HUES64 (cell line): ENCODE measurements around the gene UPK1A.
"Not testable (repeated sequence)": the region's sequence is repeated elsewhere in the genome, so short reads cannot be mapped to it uniquely, and the experiment has no call there.

ENCODE experiments used
- H3K27ac ChIP-seq: 2 replicates; pipeline ENCODE4 v1.7.0; 2013; ENCODE audit warnings: low read depth, low read length, inconsistent platforms
- H3K27me3 ChIP-seq: 2 replicates; pipeline ENCODE4 v1.6.1; 2013; ENCODE audit warnings: mild to moderate bottlenecking, low read length; ENCODE audit not compliant: insufficient read depth
- H3K36me3 ChIP-seq: 2 replicates; pipeline ENCODE4 v1.6.1; 2013; ENCODE audit warnings: mild to moderate bottlenecking, low read length; ENCODE audit not compliant: insufficient read depth
- H3K4me1 ChIP-seq: 2 replicates; pipeline ENCODE4 v1.6.1; 2013; ENCODE audit warnings: mild to moderate bottlenecking, low read length, moderate library complexity; ENCODE audit not compliant: insufficient read depth
- H3K4me3 ChIP-seq: 2 replicates; pipeline ENCODE4 v1.5.1; 2013; ENCODE audit warnings: mild to moderate bottlenecking, low read length, moderate library complexity
- H3K9ac ChIP-seq: 2 replicates; pipeline ENCODE4 v1.6.1; 2013; ENCODE audit warnings: mild to moderate bottlenecking, low read depth, low read length
- H3K9me3 ChIP-seq: 2 replicates; pipeline ENCODE4 v1.6.1; 2013; ENCODE audit warnings: low read depth, low read length; ENCODE audit not compliant: insufficient read depth
- WGBS: fragments of 150-250, 120-280 bp; methylation state at CpG from one replicate; pipeline ENCODE4 v1.1.7; 2013; ENCODE audit warnings: missing lambda C conversion rate; 5-methylcytosine and 5-hydroxymethylcytosine counted together

UPK1A gene

DNA sequence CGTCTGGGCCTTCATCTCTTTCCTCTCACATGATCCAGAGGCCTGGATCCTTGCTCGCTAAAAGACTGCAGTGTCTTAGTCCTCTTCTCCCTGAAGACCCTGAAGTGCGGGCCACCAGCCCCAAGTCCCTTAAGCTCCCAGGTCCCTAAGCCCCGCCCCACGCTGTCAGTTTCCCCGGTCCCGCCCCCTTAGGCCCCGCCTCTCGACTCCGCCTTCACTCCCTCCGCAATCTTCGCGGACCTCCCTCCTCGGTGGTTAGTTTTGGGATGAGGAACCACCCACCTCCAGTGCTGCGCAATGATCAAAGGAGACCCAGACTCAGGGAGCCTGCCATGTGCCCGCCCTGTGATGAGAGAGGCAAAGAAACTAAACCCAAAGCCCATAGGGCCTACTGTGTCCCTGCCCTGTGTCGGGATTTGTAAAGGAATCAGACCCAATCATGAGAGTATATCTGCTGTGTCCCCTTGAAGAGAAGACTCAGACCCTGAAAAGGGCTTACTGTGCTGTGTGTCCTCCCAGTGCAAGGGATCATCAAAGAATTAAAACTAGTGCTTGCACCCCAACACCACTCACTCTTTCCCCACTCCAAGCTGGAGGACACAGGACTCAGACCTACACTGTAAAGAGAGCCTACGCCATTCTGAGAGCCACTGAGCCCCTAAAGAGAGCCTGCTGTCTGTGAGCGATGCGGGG is 21.2 kb upstream of the UPK1A start:
- peak overlapping the region; percentile 67 for H3K4me3 ChIP-seq
- peaks cover 23% of the 10 kb centered on the region for H3K4me1 ChIP-seq
- H3K27ac ChIP-seq: no peak overlapping the region
- peaks cover 2% of the 10 kb centered on the region; the same call in 1 of the 2 replicates for H3K36me3 ChIP-seq
- H3K9ac ChIP-seq: no peak overlapping the region
- H3K9me3 ChIP-seq: no peaks in the 10 kb centered on the region
- WGBS: 13% methylated on average over 19 of the region's 20 CpGs
- peaks cover 14% of the 10 kb centered on the region for H3K27me3 ChIP-seq

GRCh38 chr19:35645680-35646511 is 20.4 kb upstream of the UPK1A start:
- Histone ChIP-seq H3K27ac (no peak overlapping the region), H3K27me3 (peaks cover 14% of the 10 kb centered on the region), H3K4me1 (peaks cover 23% of the 10 kb centered on the region), H3K4me3 (no peak overlapping the region), H3K9ac (no peak overlapping the region), H3K9me3 (no peaks in the 10 kb centered on the region), H3K36me3 (peaks cover 5% of the 10 kb centered on the region)
- WGBS: 86% methylated on average over 7 of the region's 7 CpGs

DNA sequence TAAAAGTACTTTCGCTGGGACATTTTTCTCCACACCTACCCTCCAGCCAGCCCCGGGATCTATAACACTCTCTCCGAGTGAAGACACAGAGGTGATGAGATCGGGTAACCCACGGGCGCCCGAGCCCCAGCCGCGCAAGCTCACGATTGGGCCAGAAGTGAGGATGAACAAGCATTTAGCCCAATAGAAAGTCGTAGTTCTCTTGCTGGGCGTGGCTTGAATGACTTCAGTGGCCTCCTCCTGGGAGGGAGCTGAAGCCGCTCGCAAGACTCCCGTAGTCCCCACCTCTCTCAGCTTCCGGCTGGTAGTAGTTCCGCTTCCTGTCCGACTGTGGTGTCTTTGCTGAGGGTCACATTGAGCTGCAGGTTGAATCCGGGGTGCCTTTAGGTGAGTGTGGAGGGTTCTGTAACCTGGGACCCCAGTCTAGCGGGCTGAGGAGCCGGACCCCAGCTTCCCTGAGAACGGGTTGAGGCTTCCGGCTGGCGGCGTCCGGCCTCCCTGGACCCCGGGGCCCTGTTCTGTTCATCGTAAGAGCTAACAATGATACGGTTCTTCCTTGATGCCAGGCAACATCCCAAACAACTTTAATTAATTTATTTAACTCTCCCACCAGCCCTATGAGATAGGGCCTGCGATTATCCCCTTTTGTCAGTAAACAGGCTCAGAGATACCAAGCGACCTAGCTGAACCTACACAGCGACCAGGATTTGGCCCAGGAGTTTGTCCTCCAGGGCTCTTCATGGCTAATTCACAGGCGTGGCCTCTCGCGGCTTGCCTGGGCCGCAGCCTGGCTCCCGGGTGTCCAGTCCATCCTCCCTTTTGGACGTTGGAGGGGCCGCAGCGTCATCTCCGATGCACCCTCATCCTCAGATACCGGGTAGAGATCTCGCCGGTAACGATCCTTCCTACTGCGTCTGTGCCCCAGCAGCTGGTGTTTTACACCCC is 18.0 kb upstream of the UPK1A start, which contains the start of gene COX6B1:
Gene COX6B1 (plus strand): TSS at position 307 of the 945 bp plus-strand sequence. CDS start 2,921 bp downstream, outside the sequence.
- WGBS: under 1% methylated on average over 46 of the region's 46 CpGs
- no peaks in the 10 kb centered on the region for H3K9me3 ChIP-seq
- H3K9ac ChIP-seq: peak within 1 kb of the TSS; percentile 78
- peaks cover 20% of the 10 kb centered on the region for H3K36me3 ChIP-seq
- H3K4me3 ChIP-seq: peak within 1 kb of the TSS; percentile 92
- H3K27me3 ChIP-seq: peaks cover 8% of the 10 kb centered on the region
- H3K27ac ChIP-seq: no peak within 1 kb of the TSS
- peaks cover 10% of the 10 kb centered on the region; the same call in 1 of the 2 replicates for H3K4me1 ChIP-seq

DNA sequence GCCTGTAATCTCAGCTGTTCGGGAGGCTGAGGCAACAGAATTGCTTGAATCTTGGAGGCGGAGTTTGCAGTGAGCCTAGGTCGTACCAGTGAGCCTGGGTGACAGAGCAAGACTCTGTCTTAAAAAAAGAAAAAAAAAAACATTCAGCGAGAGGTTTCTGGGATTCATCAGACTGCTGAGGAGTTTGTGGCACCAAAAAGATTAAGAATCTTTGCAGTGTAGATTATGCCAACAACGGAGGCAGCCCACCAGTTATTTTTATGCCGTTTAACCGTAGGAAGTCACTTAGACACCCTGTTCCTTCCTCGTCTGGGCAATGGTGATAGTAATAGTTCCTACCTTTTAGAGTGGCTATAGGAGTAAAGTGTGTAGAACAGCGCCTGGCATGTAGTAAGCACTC is 15.7 kb upstream of the UPK1A start:
- peaks cover 3% of the 10 kb centered on the region; the same call in 1 of the 2 replicates for H3K27me3 ChIP-seq
- no peak overlapping the region for H3K9ac ChIP-seq
- no peak overlapping the region for H3K27ac ChIP-seq
- H3K36me3 ChIP-seq: peaks cover 39% of the 10 kb centered on the region
- no peak overlapping the region for H3K4me3 ChIP-seq
- no peaks in the 10 kb centered on the region for H3K9me3 ChIP-seq
- H3K4me1 ChIP-seq: peaks cover 5% of the 10 kb centered on the region; the same call in 1 of the 2 replicates
- 93% methylated on average over 9 of the region's 9 CpGs for WGBS

DNA sequence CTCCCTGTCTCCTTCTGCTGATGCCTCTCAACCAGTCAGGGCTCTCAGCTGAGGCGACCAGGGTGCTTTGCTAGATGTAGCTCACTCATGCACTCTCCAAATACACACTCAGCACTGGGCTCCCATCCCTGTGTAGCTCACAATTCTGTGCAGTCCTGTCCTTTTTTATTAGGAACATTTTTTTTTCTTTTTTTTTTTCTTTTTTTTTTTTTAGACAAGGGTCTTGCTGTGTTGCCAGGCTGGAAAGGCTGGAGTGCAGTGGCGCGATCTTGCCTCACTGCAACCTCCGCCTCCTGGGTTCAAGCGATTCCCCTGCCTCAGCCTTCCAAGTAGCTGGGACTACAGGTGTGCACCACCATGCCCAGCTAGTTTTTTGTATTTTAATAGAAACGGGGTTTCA is 11.5 kb upstream of the UPK1A start:
- WGBS: 96% methylated on average over 6 of the region's 6 CpGs
- H3K9me3 ChIP-seq, H3K4me3 ChIP-seq, H3K27me3 ChIP-seq, H3K9ac ChIP-seq, H3K27ac ChIP-seq, H3K4me1 ChIP-seq: not testable (repeated sequence)
- peaks cover 71% of the 10 kb centered on the region for H3K36me3 ChIP-seq

- H3K4me3 ChIP-seq: no peak overlapping the region
- H3K4me1 ChIP-seq: no peaks in the 10 kb centered on the region
- no peak overlapping the region for H3K27ac ChIP-seq
- no peaks in the 10 kb centered on the region for H3K9me3 ChIP-seq
- H3K9ac ChIP-seq: no peak overlapping the region
- H3K36me3 ChIP-seq: peaks cover 71% of the 10 kb centered on the region
- 96% methylated on average over 4 of the region's 4 CpGs for WGBS
- H3K27me3 ChIP-seq: no peaks in the 10 kb centered on the region
Observed at GRCh38 chr19:35655600-35655999, 10.7 kb upstream of the UPK1A start.

GRCh38 chr19:35656700-35657099 is 9.6 kb upstream of the UPK1A start:
- peaks cover 62% of the 10 kb centered on the region for H3K36me3 ChIP-seq
- 98% methylated on average over 6 of the region's 6 CpGs for WGBS
- no peak overlapping the region for H3K4me3 ChIP-seq
- H3K4me1 ChIP-seq: no peaks in the 10 kb centered on the region
- no peaks in the 10 kb centered on the region for H3K27me3 ChIP-seq
- no peak overlapping the region for H3K27ac ChIP-seq
- no peaks in the 10 kb centered on the region for H3K9me3 ChIP-seq
- H3K9ac ChIP-seq: no peak overlapping the region

DNA sequence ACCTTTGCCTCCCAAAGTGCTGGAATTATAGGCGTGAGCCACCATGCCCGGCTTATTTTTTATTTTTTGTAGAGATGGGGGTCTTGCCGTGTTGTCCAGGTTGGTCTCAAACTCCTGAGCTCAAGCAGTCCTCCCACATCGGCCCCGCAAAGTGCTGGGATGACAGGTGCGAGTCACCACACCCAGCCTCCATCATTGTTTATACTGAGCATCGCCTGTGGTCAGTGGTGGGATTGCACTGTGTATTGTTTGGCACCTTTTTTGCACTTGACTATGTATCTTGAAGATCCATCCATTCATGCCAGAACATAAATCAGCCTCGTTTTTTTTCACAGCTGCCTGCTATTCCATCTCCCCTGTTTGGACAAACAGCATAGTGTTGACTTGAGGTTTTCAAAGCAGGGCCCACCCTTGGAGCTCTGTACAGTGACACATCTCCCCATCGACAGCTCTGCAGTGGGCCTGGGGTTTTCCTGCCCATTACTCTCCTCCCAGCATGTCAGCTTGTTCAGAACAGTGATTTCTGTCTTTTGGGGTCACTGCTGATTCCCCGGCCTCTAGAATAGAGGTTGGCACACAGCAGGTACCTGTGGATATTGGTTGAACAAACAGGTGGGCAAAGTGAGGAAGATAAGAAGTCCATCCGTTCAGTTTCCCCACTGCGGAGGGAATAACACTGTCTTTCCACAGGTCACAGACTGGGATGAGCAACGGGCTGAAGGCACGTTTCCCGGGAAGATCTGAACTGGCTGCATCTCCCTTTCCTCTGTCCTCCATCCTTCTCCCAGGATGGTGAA is 8.2 kb upstream of the UPK1A start:
- 94% methylated on average over 15 of the region's 15 CpGs for WGBS
- Histone ChIP-seq H3K9ac (no peak overlapping the region), H3K9me3 (no peaks in the 10 kb centered on the region), H3K27me3 (no peaks in the 10 kb centered on the region), H3K4me1 (no peaks in the 10 kb centered on the region), H3K36me3 (peaks cover 53% of the 10 kb centered on the region), H3K27ac (no peak overlapping the region), H3K4me3 (no peak overlapping the region)

GRCh38 chr19:35661995-35662340 is 4.3 kb upstream of the UPK1A start:
- no peaks in the 10 kb centered on the region for H3K9me3 ChIP-seq
- H3K27ac ChIP-seq: no peak overlapping the region
- no peaks in the 10 kb centered on the region for H3K4me1 ChIP-seq
- 95% methylated on average over 5 of the region's 6 CpGs for WGBS
- no peak overlapping the region for H3K4me3 ChIP-seq
- no peaks in the 10 kb centered on the region for H3K27me3 ChIP-seq
- H3K36me3 ChIP-seq: peaks cover 20% of the 10 kb centered on the region
- H3K9ac ChIP-seq: no peak overlapping the region

DNA sequence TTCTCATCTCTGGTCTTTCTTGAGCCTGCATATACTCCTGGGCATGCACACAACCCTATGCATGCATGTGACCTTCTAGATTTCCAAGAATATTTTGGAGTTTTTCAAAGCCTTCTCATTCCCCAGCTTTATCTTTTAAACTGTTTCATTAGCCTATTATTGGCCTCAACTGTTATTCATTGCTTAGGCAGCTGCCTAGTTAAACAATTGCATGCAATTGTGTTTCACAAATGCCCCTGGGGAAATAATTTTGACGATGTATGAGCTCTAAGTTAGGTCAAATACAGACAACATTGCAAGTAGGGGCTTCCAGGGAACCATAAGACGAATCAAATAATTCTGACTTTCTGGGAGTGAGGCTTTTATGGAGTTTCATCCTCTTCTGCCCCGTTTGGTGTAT is 2.3 kb upstream of the UPK1A start:
- Histone ChIP-seq H3K36me3 (peaks cover 2% of the 10 kb centered on the region; the same call in 1 of the 2 replicates), H3K4me1 (no peaks in the 10 kb centered on the region), H3K4me3 (no peak overlapping the region), H3K27me3 (no peaks in the 10 kb centered on the region), H3K27ac (no peak overlapping the region), H3K9ac (no peak overlapping the region), H3K9me3 (no peaks in the 10 kb centered on the region)
- WGBS: 75% methylated on average over 3 of the region's 3 CpGs
